NB4 (cell line): ENCODE results near the gene ZNF609.

ENCODE experiments used
- MYC ChIP-seq: IDR thresholded peaks from 2 replicates; pipeline ENCODE4 v1.6.1; 2011; ENCODE audit warnings: low read depth, low read length
- POLR2A ChIP-seq: IDR thresholded peaks from 2 replicates; pipeline ENCODE4 v1.6.1; 2011; ENCODE audit warnings: mild to moderate bottlenecking; ENCODE audit not compliant: insufficient read length; ENCODE audit errors: extremely low read depth
- TF ChIP-seq, protein P1 (sequence below): IDR thresholded peaks from one replicate; pipeline ENCODE4 v1.5.1; 2012; ENCODE audit warnings: low read depth, low read length

DNA sequence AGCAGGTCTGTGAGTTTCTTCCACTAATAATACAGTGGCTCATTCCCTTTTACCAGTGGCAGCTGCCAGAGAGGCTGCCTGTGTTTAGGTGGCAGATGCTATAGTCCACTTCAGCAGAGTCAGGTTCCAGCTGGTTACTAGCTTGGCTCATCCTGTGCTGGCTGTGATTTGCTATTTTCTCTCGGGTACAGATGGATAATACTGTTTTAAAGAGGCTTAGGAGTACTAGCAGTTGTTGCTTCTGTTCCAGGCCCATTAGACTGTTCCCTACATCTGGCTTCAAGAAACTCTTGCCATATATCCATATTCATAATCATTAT, 41.0 kb downstream of the ZNF609 start:
- TF ChIP-seq, protein P1, sequence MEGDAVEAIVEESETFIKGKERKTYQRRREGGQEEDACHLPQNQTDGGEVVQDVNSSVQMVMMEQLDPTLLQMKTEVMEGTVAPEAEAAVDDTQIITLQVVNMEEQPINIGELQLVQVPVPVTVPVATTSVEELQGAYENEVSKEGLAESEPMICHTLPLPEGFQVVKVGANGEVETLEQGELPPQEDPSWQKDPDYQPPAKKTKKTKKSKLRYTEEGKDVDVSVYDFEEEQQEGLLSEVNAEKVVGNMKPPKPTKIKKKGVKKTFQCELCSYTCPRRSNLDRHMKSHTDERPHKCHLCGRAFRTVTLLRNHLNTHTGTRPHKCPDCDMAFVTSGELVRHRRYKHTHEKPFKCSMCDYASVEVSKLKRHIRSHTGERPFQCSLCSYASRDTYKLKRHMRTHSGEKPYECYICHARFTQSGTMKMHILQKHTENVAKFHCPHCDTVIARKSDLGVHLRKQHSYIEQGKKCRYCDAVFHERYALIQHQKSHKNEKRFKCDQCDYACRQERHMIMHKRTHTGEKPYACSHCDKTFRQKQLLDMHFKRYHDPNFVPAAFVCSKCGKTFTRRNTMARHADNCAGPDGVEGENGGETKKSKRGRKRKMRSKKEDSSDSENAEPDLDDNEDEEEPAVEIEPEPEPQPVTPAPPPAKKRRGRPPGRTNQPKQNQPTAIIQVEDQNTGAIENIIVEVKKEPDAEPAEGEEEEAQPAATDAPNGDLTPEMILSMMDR: no peak
- TF ChIP-seq POLR2A: no peak
- TF ChIP-seq MYC: no peak
